Measurements from ENCODE around the gene KDM6A. TPM values are rescaled to one million over a fixed set of nuclear protein-coding genes. Genes with fewer than 3 reads are reported as not detected.

The KDM6A gene
- total and polyA plus RNA-seq, 11 donors: 4.4 to 27.8 (median 13.9) TPM

DNA sequence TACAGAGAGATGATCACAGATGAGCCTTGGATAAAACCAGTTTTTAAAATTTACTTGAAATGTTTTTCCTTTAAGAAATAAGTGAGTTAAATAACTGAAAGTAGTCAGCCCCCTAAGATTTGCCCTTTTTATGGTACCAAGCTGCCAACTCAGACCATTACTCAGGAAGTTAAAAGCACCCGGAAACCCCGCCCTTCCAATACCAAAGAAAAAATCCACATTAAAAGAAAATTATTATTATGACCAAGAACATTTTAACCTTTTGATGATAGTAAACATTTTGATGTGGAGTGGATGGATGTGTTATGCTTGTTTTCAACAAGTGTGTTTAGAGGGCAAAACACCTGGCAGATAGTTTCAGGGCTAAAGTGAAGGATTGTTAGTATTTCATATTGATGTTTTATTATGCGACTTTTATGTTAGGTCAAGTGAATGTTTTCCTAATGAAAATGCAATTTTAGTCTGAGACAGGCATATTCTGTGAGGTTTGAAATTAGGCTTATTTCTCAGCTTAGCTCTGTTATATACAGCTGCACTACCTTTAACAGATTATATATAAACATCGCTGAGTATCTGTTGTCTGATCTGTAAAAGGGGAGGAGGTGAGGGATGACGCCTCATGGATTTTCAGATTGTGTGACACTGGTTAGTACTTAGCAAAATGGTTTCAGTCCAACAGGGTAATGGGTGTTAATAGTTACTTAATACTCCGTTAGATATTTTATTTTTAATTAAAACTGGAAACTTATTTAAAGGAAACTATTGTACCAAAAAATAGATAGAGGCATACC lies 89.0 kb downstream of the KDM6A start:
- Histone ChIP-seq H3K27me3 (no peaks in the 10 kb centered on the region), H3K4me1 (peaks cover 0 to 65% (median 22%) of the 10 kb centered on the region in 12 donors), H3K4me3 (no peak overlapping the region), H3K9me3 (no peaks in the 10 kb centered on the region), H3K27ac (peak overlapping the region in 7 of 12 donors; percentile 14 to 67 (median 44)), H3K36me3 (peaks cover 0 to 5% (median 0%) of the 10 kb centered on the region in 9 donors)
- ATAC-seq (no peak), DNase-seq (no peak)
- intact Hi-C loops (cut with DNase I): loop anchor here in 1 of 10 donors (10.0 kb wide), 1 partner anchor 63 kb away; no protein-coding TSS in a partner anchor
- no peak for TF ChIP-seq POLR2A (IDR thresholded peaks at IDR 0.05)
- TF ChIP-seq, protein P1, sequence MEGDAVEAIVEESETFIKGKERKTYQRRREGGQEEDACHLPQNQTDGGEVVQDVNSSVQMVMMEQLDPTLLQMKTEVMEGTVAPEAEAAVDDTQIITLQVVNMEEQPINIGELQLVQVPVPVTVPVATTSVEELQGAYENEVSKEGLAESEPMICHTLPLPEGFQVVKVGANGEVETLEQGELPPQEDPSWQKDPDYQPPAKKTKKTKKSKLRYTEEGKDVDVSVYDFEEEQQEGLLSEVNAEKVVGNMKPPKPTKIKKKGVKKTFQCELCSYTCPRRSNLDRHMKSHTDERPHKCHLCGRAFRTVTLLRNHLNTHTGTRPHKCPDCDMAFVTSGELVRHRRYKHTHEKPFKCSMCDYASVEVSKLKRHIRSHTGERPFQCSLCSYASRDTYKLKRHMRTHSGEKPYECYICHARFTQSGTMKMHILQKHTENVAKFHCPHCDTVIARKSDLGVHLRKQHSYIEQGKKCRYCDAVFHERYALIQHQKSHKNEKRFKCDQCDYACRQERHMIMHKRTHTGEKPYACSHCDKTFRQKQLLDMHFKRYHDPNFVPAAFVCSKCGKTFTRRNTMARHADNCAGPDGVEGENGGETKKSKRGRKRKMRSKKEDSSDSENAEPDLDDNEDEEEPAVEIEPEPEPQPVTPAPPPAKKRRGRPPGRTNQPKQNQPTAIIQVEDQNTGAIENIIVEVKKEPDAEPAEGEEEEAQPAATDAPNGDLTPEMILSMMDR (IDR thresholded peaks at IDR 0.05): no peak
- WGBS, 4 donors: 73 to 87% (median 80%) methylated on average over 6 of the region's 6 CpGs

DNA sequence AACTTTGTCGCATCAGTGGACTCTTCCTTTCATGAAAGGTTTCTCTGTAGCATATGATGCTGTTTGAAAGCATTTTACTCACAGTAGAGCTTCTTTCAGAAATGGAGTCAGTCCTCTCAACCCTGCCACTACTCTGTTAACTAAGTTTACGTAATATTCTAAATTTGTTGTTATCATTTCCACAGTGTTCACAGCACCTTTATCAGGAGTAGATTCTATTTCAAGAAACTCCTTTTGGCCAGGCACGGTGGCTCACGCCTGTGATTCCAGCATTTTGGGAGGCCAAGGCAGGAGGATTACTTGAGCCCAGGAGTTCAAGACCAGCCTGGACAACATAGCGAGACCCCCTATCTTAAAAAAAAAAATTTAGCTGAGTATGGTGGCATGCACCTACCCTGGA lies 90.0 kb downstream of the KDM6A start:
- peak overlapping the region in 8 of 12 donors; percentile 14 to 64 (median 44) for H3K27ac ChIP-seq
- no peak overlapping the region for H3K4me3 ChIP-seq
- H3K9me3 ChIP-seq: no peaks in the 10 kb centered on the region
- DNase-seq: peak in 2 of 5 donors; percentile 44 to 53
- WGBS, 4 donors: 60 to 78% (median 72%) methylated on average over 5 of the region's 5 CpGs
- intact Hi-C loops (cut with DNase I): loop anchor here in 1 of 10 donors (10.0 kb wide), 1 partner anchor 62 kb away; no protein-coding TSS in a partner anchor
- H3K4me1 ChIP-seq: peaks cover 0 to 63% (median 25%) of the 10 kb centered on the region in 12 donors
- no peaks in the 10 kb centered on the region for H3K27me3 ChIP-seq
- peaks cover 0 to 5% (median 0%) of the 10 kb centered on the region in 9 donors for H3K36me3 ChIP-seq
- ATAC-seq: peak; percentile 65 to 89 (median 84)
- TF ChIP-seq, protein P1 (IDR thresholded peaks at IDR 0.05): no peak

DNA sequence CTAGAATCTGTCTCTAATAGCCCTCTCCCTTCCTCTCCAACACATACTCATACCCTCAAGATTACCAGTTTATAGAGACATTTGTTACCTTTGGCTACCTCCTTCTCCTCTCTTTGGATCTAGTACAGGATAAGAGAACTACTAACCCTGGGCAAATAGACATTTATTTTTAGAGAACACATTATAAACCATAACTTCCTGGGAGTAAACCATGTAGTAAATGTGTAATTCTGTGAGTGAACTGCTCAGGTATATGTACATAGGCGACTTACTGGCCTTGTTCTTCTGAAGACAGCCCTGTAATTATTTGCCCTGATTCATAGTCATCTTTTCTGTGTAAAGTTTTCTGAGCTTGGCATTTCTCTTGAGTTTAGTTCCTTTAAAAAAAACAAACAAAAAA lies 94.2 kb downstream of the KDM6A start:
- DNase-seq (no peak), ATAC-seq (no peak)
- no peak for TF ChIP-seq POLR2A (IDR thresholded peaks at IDR 0.05)
- TF ChIP-seq, protein P1 (IDR thresholded peaks at IDR 0.05): no peak
- no peaks in the 10 kb centered on the region for H3K27me3 ChIP-seq
- no peak overlapping the region for H3K27ac ChIP-seq
- 97 to 100% (median 100%) methylated on average over 1 of the region's 1 CpG for WGBS, 4 donors
- no peaks in the 10 kb centered on the region for H3K9me3 ChIP-seq
- peaks cover 0 to 31% (median 5%) of the 10 kb centered on the region in 12 donors for H3K4me1 ChIP-seq
- peaks cover 0 to 5% (median 0%) of the 10 kb centered on the region in 9 donors for H3K36me3 ChIP-seq
- intact Hi-C loops (cut with DNase I): loop anchor here in 1 of 10 donors (10.0 kb wide), 1 partner anchor 58 kb away; no protein-coding TSS in a partner anchor
- H3K4me3 ChIP-seq: no peak overlapping the region

DNA sequence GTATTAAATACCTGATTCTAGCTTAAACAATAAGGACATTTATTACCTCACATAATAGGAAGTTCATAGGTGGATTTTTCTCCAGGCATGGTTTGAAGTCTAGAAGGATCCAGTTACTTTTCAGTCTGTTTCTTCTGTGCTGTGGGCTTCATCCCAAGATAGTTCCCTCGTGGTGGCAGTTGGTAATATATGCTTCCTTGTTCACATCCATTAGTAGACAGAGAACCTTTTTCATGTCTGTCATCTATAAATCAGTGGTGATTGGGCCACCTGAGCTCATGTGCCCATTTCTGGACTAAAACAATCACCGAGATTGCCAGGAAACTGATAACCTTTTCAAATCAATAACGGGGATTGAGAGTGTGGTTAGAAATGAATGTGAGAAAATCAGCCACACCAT lies 97.7 kb downstream of the KDM6A start:
- 53 to 68% (median 56%) methylated on average over 3 of the region's 3 CpGs for WGBS, 4 donors

More for the DNA sequence above, 97.7 kb downstream of the KDM6A start:
- TF ChIP-seq, protein P1 (IDR thresholded peaks at IDR 0.05): no peak
- no peak for TF ChIP-seq POLR2A (IDR thresholded peaks at IDR 0.05)
- peaks cover 0 to 24% (median 3%) of the 10 kb centered on the region in 12 donors for H3K9me3 ChIP-seq
- intact Hi-C loops (cut with DNase I): no loop called here
- H3K27ac ChIP-seq: no peak overlapping the region
- no peak for ATAC-seq
- DNase-seq: no peak
- no peaks in the 10 kb centered on the region for H3K27me3 ChIP-seq
- H3K4me3 ChIP-seq: no peak overlapping the region
- H3K36me3 ChIP-seq: peaks cover 0 to 5% (median 0%) of the 10 kb centered on the region in 9 donors
- peaks cover 0 to 20% (median 2%) of the 10 kb centered on the region in 12 donors for H3K4me1 ChIP-seq
